Pancreas (tissue), 10 donors: ENCODE data around the gene MYT1. TPM values are rescaled to one million over a fixed set of nuclear protein-coding genes. Genes with fewer than 3 reads are reported as not detected.
A peak's percentile ranks its signal among the peaks of the same experiment; 100 is the strongest.

Source experiments
- ATAC-seq, 4 donors: fragments of 200-7000 bp; cut with Tn5 transposase; one replicate each; pipeline versions ENCODE4 v1.8.0 to v1.9.1; 2020; ENCODE audit warnings: mild to moderate bottlenecking in 4 of 4, moderate library complexity in 4 of 4
- DNase-seq, 6 donors: peaks; one replicate each; pipeline ENCODE4 v3.0.0-alpha.2; 2020
- FAIRE-seq: peaks from 2 replicates; lab custom pipeline; 2012; peaks lifted over from hg19 to GRCh38; lab: Jason Lieb, UNC
- H3K27ac ChIP-seq, 4 donors: fragments of 200-600 bp; sonication (generic); 1 replicate in 3 of 4; 2 replicates in 1 of 4; pipeline versions ENCODE4 v1.5.0 to v1.8.0; 2020
- H3K27me3 ChIP-seq, 4 donors: fragments of 200-600 bp; one replicate each; pipeline ENCODE4 v1.8.0; 2021
- H3K36me3 ChIP-seq, 3 donors: fragments of 200-600 bp; sonication (generic) in 1 of 3; one replicate each; pipeline versions ENCODE4 v1.5.0 to v1.8.0; 2020 to 2021
- H3K4me1 ChIP-seq, 3 donors: fragments of 200-600 bp; one replicate each; pipeline ENCODE4 v1.8.0; 2021
- H3K4me3 ChIP-seq, 4 donors: fragments of 200-600 bp; sonication (generic) in 2 of 4; one replicate each; pipeline versions ENCODE4 v1.5.0 to v1.8.0; 2020 to 2021
- H3K9me3 ChIP-seq, 4 donors: fragments of 200-600 bp; one replicate each; pipeline ENCODE4 v1.8.0; 2021
- CTCF ChIP-seq, 4 donors: fragments of 200-600 bp; sonication (generic) in 3 of 4; IDR thresholded peaks; one replicate each; pipeline versions ENCODE4 v1.5.0 to v1.8.0; 2021; ENCODE audit warnings: antibody characterized with exemption in 4 of 4
- WGBS, 2 donors: extraction: QIAGEN DNeasy Blood & Tissue Kit; methylation state at CpG; one replicate each; pipeline ENCODE4 v1.1.7; 2013; 5-methylcytosine and 5-hydroxymethylcytosine counted together
- intact Hi-C, 3 donors: fragments of 100-400 bp; cut with DNase I; formaldehyde crosslinking; loops; one replicate each; pipeline versions ENCODE4 v1.11.1 to v1.14.2; 2022
- polyA plus RNA-seq, 2 donors: library from polyadenylated mRNA; stranded (reverse); fragments of 200-250 nt; gene quantifications; one replicate each; pipeline ENCODE4 v1.2.3, GENCODE V29; 2013
- total RNA-seq, 6 donors: library from RNA; stranded (reverse); fragmentation: NEBNext Ultra II Directional in 4 of 6; extraction: Animal tissue kit (Norgen Biotek cat#: 25700) in 4 of 6; gene quantifications; one replicate each; pipeline versions ENCODE4 v1.2.1 to v1.2.4, GENCODE V29; 2021 to 2023
- donor health status: healthy with polysubstance abuse.
- donor health status: DM: no; HTN: no; CAD: no; lungs with moderate emphysema.
- donor health status: DM: no; HTN: no; CAD: no.
- donor health status: control.
- donor health status: control.
- donor health status: Bipolar disorder and iron deficiency.
- donor health status: DM: yes; HTN: yes; CAD: no.
- donor health status: DM: no; HTN: no; CAD: no.
- donor health status: DM: no; HTN: no; CAD: no.
- donor health status: DM: yes; HTN: yes; CAD: no.

MYT1 gene
- total and polyA plus RNA-seq, 8 donors = 0.13 to 5.1 (median 0.52) TPM

- Histone ChIP-seq H3K4me1 (no peaks in the 10 kb centered on the region), H3K27ac (no peak overlapping the region), H3K9me3 (no peaks in the 10 kb centered on the region), H3K4me3 (no peak overlapping the region), H3K27me3 (no peaks in the 10 kb centered on the region), H3K36me3 (no peaks in the 10 kb centered on the region)
- intact Hi-C loops = no loop called here
- WGBS, 2 donors = 26 to 35% methylated on average over 2 of the region's 2 CpGs
- DNase-seq = peak in 1 of 6 donors; percentile 46
- no peak for FAIRE-seq
- no peak for TF ChIP-seq CTCF (IDR thresholded peaks at IDR 0.05)
- ATAC-seq = no peak
These were observed 80.1 kb downstream of the MYT1 start for GRCh38 chr20:64244281-64244805.

- intact Hi-C loops = no loop called here
- no peaks in the 10 kb centered on the region for H3K27me3 ChIP-seq
- no peaks in the 10 kb centered on the region for H3K4me1 ChIP-seq
- H3K4me3 ChIP-seq = no peak overlapping the region
- H3K27ac ChIP-seq = no peak overlapping the region
- TF ChIP-seq CTCF (IDR thresholded peaks at IDR 0.05) = no peak
- FAIRE-seq (no peak), ATAC-seq (no peak), DNase-seq (peak in 1 of 6 donors; percentile 32)
- WGBS, 2 donors = 50% methylated on average over 8 of the region's 8 CpGs
- no peaks in the 10 kb centered on the region for H3K9me3 ChIP-seq
- H3K36me3 ChIP-seq = no peaks in the 10 kb centered on the region
These were observed 80.8 kb downstream of the MYT1 start for GRCh38 chr20:64244870-64245603.

GRCh38 chr20:64245746-64246595, 81.7 kb downstream of the MYT1 start:
- FAIRE-seq = no peak
- no peak for DNase-seq
- intact Hi-C loops = no loop called here
- Histone ChIP-seq H3K4me1 (no peaks in the 10 kb centered on the region), H3K36me3 (no peaks in the 10 kb centered on the region), H3K27ac (no peak overlapping the region), H3K27me3 (no peaks in the 10 kb centered on the region), H3K9me3 (no peaks in the 10 kb centered on the region), H3K4me3 (no peak overlapping the region)
- 73 to 83% methylated on average over 9 of the region's 9 CpGs for WGBS, 2 donors
- ATAC-seq = no peak
- no peak for TF ChIP-seq CTCF (IDR thresholded peaks at IDR 0.05)

GRCh38 chr20:64246616-64247306, 82.5 kb downstream of the MYT1 start:
- 67 to 68% methylated on average over 10 of the region's 10 CpGs for WGBS, 2 donors
- intact Hi-C loops = no loop called here
- H3K27me3 ChIP-seq = no peaks in the 10 kb centered on the region
- no peaks in the 10 kb centered on the region for H3K9me3 ChIP-seq
- no peak overlapping the region for H3K4me3 ChIP-seq
- no peaks in the 10 kb centered on the region for H3K36me3 ChIP-seq
- TF ChIP-seq CTCF (IDR thresholded peaks at IDR 0.05) = no peak
- no peak for FAIRE-seq
- ATAC-seq = no peak
- H3K27ac ChIP-seq = no peak overlapping the region
- no peaks in the 10 kb centered on the region for H3K4me1 ChIP-seq
- DNase-seq = peak in 3 of 6 donors; percentile 7 to 57 (median 44)
